Activated CD4-positive, alpha-beta T cell treated with anti-CD3 and anti-CD28 coated beads, Interleukin-2, amount 10 ng/mL, durations not matched to agents 7 days and 5 days (primary cell): Measurements from ENCODE around the gene PDE4D. TPM values are rescaled to one million over a fixed set of nuclear protein-coding genes. Genes with fewer than 3 reads are reported as not detected.

Source experiments
- CTCF ChIA-PET: fragments of 350-600 bp; sonication (Branson Sonifier 250); formaldehyde crosslinking; loops from one replicate; lab custom pipeline; 2021; ENCODE audit warnings: antibody characterized with exemption; lab: Charles Lee
- POLR2A ChIA-PET: fragments of 350-600 bp; sonication (Branson Sonifier 250); formaldehyde crosslinking; loops from one replicate; lab custom pipeline; 2021; ENCODE audit warnings: antibody characterized with exemption; lab: Charles Lee
- DNase-seq: peaks from one replicate; pipeline ENCODE4 v3.0.0-alpha.2; 2020
- H3K27ac Mint-ChIP-seq: one replicate; pipeline ENCODE4 v1.8.0; 2021; ENCODE audit warnings: mild to moderate bottlenecking, moderate library complexity, mixed read lengths
- H3K27me3 Mint-ChIP-seq: one replicate; pipeline ENCODE4 v1.8.0; 2021; ENCODE audit warnings: mixed read lengths
- H3K36me3 Mint-ChIP-seq: one replicate; pipeline ENCODE4 v1.8.0; 2021; ENCODE audit warnings: low read depth, mixed read lengths
- H3K4me1 Mint-ChIP-seq: one replicate; pipeline ENCODE4 v1.8.0; 2021; ENCODE audit warnings: mixed read lengths
- H3K4me3 Mint-ChIP-seq: one replicate; pipeline ENCODE4 v1.8.0; 2021; ENCODE audit warnings: mild to moderate bottlenecking, moderate library complexity, mixed read lengths
- H3K9me3 Mint-ChIP-seq: one replicate; pipeline ENCODE4 v1.8.0; 2021; ENCODE audit warnings: mixed read lengths
- total RNA-seq, 2 experiments: library from RNA; stranded (reverse); gene quantifications; one replicate each; pipeline ENCODE4 v1.2.3, GENCODE V29; 2021

PDE4D gene
- total RNA-seq, 2 experiments from 2014 or later: 62.0 to 67.8 TPM

DNA sequence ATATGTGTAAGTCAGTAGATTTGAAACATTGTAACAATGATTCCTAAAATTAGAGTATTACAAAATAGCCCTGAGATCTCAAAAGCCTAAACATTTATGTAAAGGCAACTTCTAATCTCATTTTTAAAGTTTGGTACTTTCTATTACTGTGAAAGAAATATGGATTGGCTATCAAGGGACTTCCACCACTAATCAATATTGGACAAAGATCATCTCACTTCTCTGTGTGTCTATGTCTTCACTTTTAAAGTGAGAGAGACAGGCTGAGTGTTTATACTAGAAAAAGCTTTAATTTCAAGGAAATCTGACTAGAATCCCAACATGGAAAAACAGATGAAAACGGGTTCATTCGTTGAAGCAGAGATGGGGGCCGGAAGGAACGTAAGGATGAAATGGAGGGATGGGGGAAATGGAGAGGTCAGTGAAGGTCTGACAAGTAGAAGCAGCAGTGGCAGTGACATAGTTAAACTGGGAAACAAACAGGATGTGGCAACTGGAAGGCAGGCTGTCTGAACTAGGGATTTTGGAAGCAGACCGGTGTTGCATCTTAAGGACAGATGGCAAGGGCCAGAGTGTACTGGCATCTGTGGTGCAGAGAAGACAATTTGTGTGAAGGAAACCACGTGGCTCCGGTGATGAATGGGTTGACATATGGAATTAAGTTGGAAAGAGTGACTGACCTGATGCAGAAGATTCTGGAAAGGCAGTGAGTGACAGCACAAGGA, 60.8 kb downstream of the PDE4D start:
- CTCF ChIA-PET: no interaction called here
- H3K36me3 Mint-ChIP-seq: no peaks in the 10 kb centered on the region
- no peaks in the 10 kb centered on the region for H3K9me3 Mint-ChIP-seq
- no peak for DNase-seq
- H3K27me3 Mint-ChIP-seq: peaks cover 19% of the 10 kb centered on the region
- no peaks in the 10 kb centered on the region for H3K4me1 Mint-ChIP-seq
- H3K27ac Mint-ChIP-seq: no peak overlapping the region
- no peak overlapping the region for H3K4me3 Mint-ChIP-seq
- POLR2A ChIA-PET: no interaction called here

- no peaks in the 10 kb centered on the region for H3K36me3 Mint-ChIP-seq
- no peaks in the 10 kb centered on the region for H3K4me1 Mint-ChIP-seq
- no peak overlapping the region for H3K4me3 Mint-ChIP-seq
- peaks cover 19% of the 10 kb centered on the region for H3K27me3 Mint-ChIP-seq
- no peaks in the 10 kb centered on the region for H3K9me3 Mint-ChIP-seq
- ChIA-PET POLR2A (no interaction called here), CTCF (interaction anchor here (0.7 kb wide), 1 partner anchor 30 kb away, joined by 3 read pairs; no protein-coding TSS in a partner anchor)
- H3K27ac Mint-ChIP-seq: no peak overlapping the region
- DNase-seq: no peak
These were observed 62.1 kb downstream of the PDE4D start for GRCh38 chr5:59831326-59832010.

- Mint-ChIP-seq H3K9me3 (no peaks in the 10 kb centered on the region), H3K36me3 (no peaks in the 10 kb centered on the region), H3K4me1 (no peaks in the 10 kb centered on the region), H3K27me3 (peaks cover 19% of the 10 kb centered on the region), H3K27ac (no peak overlapping the region), H3K4me3 (no peak overlapping the region)
- DNase-seq: no peak
- POLR2A ChIA-PET: no interaction called here
- CTCF ChIA-PET: interaction anchor here (0.7 kb wide), 1 partner anchor 31 kb away, joined by 3 read pairs; no protein-coding TSS in a partner anchor
These were observed 62.9 kb downstream of the PDE4D start for GRCh38 chr5:59830536-59831200.

DNA sequence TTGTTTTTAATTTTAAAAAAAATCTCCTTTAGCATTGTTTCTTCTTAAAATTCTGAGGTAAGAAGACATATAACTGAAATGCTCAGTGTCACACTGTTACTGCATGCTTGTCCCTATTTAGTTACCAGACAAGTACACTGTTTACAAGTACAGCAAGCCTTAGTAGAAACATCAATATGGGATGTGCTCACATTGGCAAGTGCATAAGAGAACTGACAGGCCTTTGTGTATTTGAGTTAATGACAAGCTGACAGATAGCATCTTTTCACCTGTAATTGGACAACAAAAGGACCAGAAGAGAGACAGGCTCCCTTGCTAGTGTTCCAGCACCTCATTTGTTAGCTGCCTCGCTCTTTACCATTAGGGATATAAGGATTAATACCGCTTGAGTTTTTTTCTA, 63.6 kb downstream of the PDE4D start:
- POLR2A ChIA-PET: no interaction called here

GRCh38 chr5:59829386-59829785, 64.1 kb downstream of the PDE4D start:
- Mint-ChIP-seq H3K36me3 (no peaks in the 10 kb centered on the region), H3K4me3 (no peak overlapping the region), H3K27me3 (peaks cover 19% of the 10 kb centered on the region), H3K27ac (no peak overlapping the region), H3K9me3 (no peaks in the 10 kb centered on the region), H3K4me1 (no peaks in the 10 kb centered on the region)
- CTCF ChIA-PET: no interaction called here
- no peak for DNase-seq
- POLR2A ChIA-PET: no interaction called here

More for the DNA sequence above, 63.6 kb downstream of the PDE4D start:
- CTCF ChIA-PET: no interaction called here
- Mint-ChIP-seq H3K4me1 (no peaks in the 10 kb centered on the region), H3K27ac (no peak overlapping the region), H3K36me3 (no peaks in the 10 kb centered on the region), H3K27me3 (peaks cover 19% of the 10 kb centered on the region), H3K9me3 (no peaks in the 10 kb centered on the region), H3K4me3 (no peak overlapping the region)
- no peak for DNase-seq

- H3K9me3 Mint-ChIP-seq: no peaks in the 10 kb centered on the region
- ChIA-PET POLR2A (no interaction called here), CTCF (interaction anchor here (1.3 kb wide), 1 partner anchor 11 kb away, joined by 3 read pairs; no protein-coding TSS in a partner anchor)
- H3K36me3 Mint-ChIP-seq: no peaks in the 10 kb centered on the region
- H3K27me3 Mint-ChIP-seq: peaks cover 19% of the 10 kb centered on the region
- H3K4me3 Mint-ChIP-seq: no peak overlapping the region
- H3K27ac Mint-ChIP-seq: no peak overlapping the region
- DNase-seq: no peak
- H3K4me1 Mint-ChIP-seq: no peaks in the 10 kb centered on the region
These were observed 64.9 kb downstream of the PDE4D start for GRCh38 chr5:59828623-59829022.

GRCh38 chr5:59826996-59827395, 66.5 kb downstream of the PDE4D start:
- Mint-ChIP-seq H3K9me3 (no peaks in the 10 kb centered on the region), H3K4me1 (no peaks in the 10 kb centered on the region), H3K27me3 (peaks cover 18% of the 10 kb centered on the region), H3K36me3 (no peaks in the 10 kb centered on the region), H3K4me3 (no peak overlapping the region), H3K27ac (no peak overlapping the region)
- no peak for DNase-seq
- POLR2A ChIA-PET: no interaction called here
- CTCF ChIA-PET: no interaction called here

GRCh38 chr5:59823420-59823819, 70.1 kb downstream of the PDE4D start:
- Mint-ChIP-seq H3K9me3 (no peaks in the 10 kb centered on the region), H3K27me3 (peaks cover 12% of the 10 kb centered on the region), H3K27ac (no peak overlapping the region), H3K4me1 (no peaks in the 10 kb centered on the region), H3K36me3 (no peaks in the 10 kb centered on the region), H3K4me3 (no peak overlapping the region)
- ChIA-PET POLR2A (no interaction called here), CTCF (interaction anchor here (0.5 kb wide), 1 partner anchor 11 kb away, joined by 3 read pairs; no protein-coding TSS in a partner anchor)
- DNase-seq: no peak

GRCh38 chr5:59819806-59820205, 73.7 kb downstream of the PDE4D start:
- no peaks in the 10 kb centered on the region for H3K9me3 Mint-ChIP-seq
- no peak overlapping the region for H3K27ac Mint-ChIP-seq
- POLR2A ChIA-PET: no interaction called here
- CTCF ChIA-PET: no interaction called here
- H3K4me1 Mint-ChIP-seq: no peaks in the 10 kb centered on the region
- H3K36me3 Mint-ChIP-seq: no peaks in the 10 kb centered on the region
- no peak overlapping the region for H3K4me3 Mint-ChIP-seq
- no peak for DNase-seq
- peaks cover 12% of the 10 kb centered on the region for H3K27me3 Mint-ChIP-seq

DNA sequence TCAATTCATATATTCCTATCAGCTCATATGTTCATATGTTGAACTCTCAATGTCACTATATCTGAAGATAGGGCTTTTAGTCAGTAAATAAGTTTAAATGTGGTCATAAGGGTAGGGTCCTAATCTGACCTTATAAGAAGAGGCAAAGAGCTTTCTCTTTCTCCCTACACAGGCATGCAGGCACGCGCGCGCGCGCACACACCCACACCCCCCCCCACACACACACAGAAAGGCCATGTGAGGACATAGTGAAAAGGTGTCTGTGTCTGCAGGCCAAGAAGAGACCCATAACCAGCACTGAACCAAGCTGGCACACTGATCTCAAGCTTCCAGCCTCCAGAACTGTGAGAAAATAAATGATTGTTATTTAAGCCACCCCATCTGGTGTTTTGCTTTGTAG, 76.0 kb downstream of the PDE4D start:
- H3K36me3 Mint-ChIP-seq: no peaks in the 10 kb centered on the region
- no peaks in the 10 kb centered on the region for H3K4me1 Mint-ChIP-seq
- DNase-seq: no peak
- peaks cover 8% of the 10 kb centered on the region for H3K27me3 Mint-ChIP-seq
- ChIA-PET CTCF (interaction anchor here (0.6 kb wide), 1 partner anchor 381 kb away, joined by 3 read pairs; no protein-coding TSS in a partner anchor), POLR2A (no interaction called here)
- no peak overlapping the region for H3K4me3 Mint-ChIP-seq
- H3K9me3 Mint-ChIP-seq: no peaks in the 10 kb centered on the region
- no peak overlapping the region for H3K27ac Mint-ChIP-seq

- Mint-ChIP-seq H3K27ac (no peak overlapping the region), H3K4me1 (no peaks in the 10 kb centered on the region), H3K4me3 (no peak overlapping the region), H3K27me3 (peaks cover 10% of the 10 kb centered on the region), H3K36me3 (no peaks in the 10 kb centered on the region), H3K9me3 (no peaks in the 10 kb centered on the region)
- ChIA-PET POLR2A (no interaction called here), CTCF (interaction anchor here (0.6 kb wide), 1 partner anchor 380 kb away, joined by 3 read pairs; no protein-coding TSS in a partner anchor)
- no peak for DNase-seq
These were observed 76.7 kb downstream of the PDE4D start for GRCh38 chr5:59816654-59817300.

DNA sequence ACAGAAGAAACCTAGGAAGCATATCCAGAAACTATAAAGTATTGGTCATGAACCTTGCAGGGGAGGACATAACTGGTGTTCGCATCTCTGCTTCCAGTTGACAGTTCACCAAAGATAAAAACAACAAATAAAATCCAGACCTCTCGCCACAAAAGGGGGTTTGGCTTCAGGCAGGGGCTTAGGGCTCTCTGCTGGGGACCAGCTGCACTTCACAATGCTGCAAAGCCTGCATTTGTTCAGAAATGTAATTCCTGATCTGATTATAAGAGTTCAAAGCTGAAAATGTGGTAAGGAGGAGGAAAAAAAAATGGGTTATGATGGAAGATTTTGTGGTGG, 79.0 kb downstream of the PDE4D start:
- no peaks in the 10 kb centered on the region for H3K4me1 Mint-ChIP-seq
- H3K36me3 Mint-ChIP-seq: no peaks in the 10 kb centered on the region
- DNase-seq: no peak
- no peaks in the 10 kb centered on the region for H3K9me3 Mint-ChIP-seq
- H3K4me3 Mint-ChIP-seq: no peak overlapping the region
- ChIA-PET POLR2A (no interaction called here), CTCF (no interaction called here)
- H3K27ac Mint-ChIP-seq: no peak overlapping the region
- H3K27me3 Mint-ChIP-seq: peaks cover 17% of the 10 kb centered on the region
